Natural killer cell (primary cell): ENCODE results near the gene ITGB5. TPM values are rescaled to one million over a fixed set of nuclear protein-coding genes. Genes with fewer than 3 reads are reported as not detected.
A peak's percentile ranks its signal among the peaks of the same experiment; 100 is the strongest.

Source experiments
- ATAC-seq, 3 donors: fragments of 150-1000 bp in 2 of 3; fragments of 200-7000 bp in 1 of 3; cut with Tn5 transposase; 1 replicate in 1 of 3; 2 replicates in 2 of 3; pipeline ENCODE4 v1.10.0; 2021; ENCODE audit warnings: mild to moderate bottlenecking in 2 of 3, moderate library complexity in 2 of 3
- DNase-seq, 2 donors: peaks; one replicate each; pipeline versions ENCODE4 v3.0.0 to v3.0.0-alpha.2; 2013 to 2021; ENCODE audit warnings: mixed read lengths in 1 of 2
- H3K27ac ChIP-seq: one replicate; pipeline ENCODE4 v1.5.1; 2013; ENCODE audit warnings: mild to moderate bottlenecking, low read length
- H3K27me3 ChIP-seq: one replicate; pipeline ENCODE4 v1.6.1; 2013; ENCODE audit warnings: low read length; ENCODE audit not compliant: control insufficient read depth, insufficient read depth
- H3K36me3 ChIP-seq: one replicate; pipeline ENCODE4 v1.6.1; 2013; ENCODE audit warnings: low read length; ENCODE audit not compliant: control insufficient read depth, insufficient read depth
- H3K4me1 ChIP-seq: one replicate; pipeline ENCODE4 v1.6.1; 2013; ENCODE audit warnings: low read length; ENCODE audit not compliant: control insufficient read depth, insufficient read depth
- H3K4me3 ChIP-seq: one replicate; pipeline ENCODE4 v1.5.1; 2013; ENCODE audit warnings: low read length
- H3K9me3 ChIP-seq: one replicate; pipeline ENCODE4 v1.6.1; 2013; ENCODE audit warnings: low read length; ENCODE audit not compliant: control insufficient read depth, insufficient read depth
- H3K27ac Mint-ChIP-seq, 2 donors: one replicate each; pipeline ENCODE4 v1.8.0; 2022; ENCODE audit warnings: mild to moderate bottlenecking in 2 of 2, mixed read lengths in 2 of 2, moderate library complexity in 1 of 2
- H3K27me3 Mint-ChIP-seq, 2 donors: one replicate each; pipeline ENCODE4 v1.8.0; 2022; ENCODE audit warnings: low read depth in 2 of 2, mixed read lengths in 2 of 2
- H3K36me3 Mint-ChIP-seq: one replicate; pipeline ENCODE4 v1.8.0; 2022; ENCODE audit warnings: mixed read lengths
- H3K4me1 Mint-ChIP-seq, 2 donors: one replicate each; pipeline ENCODE4 v1.8.0; 2022; ENCODE audit warnings: mixed read lengths in 2 of 2
- H3K4me3 Mint-ChIP-seq: one replicate; pipeline ENCODE4 v1.8.0; 2022; ENCODE audit warnings: mild to moderate bottlenecking, moderate library complexity, mixed read lengths
- H3K9me3 Mint-ChIP-seq, 2 donors: one replicate each; pipeline ENCODE4 v1.8.0; 2022; ENCODE audit warnings: mixed read lengths in 2 of 2
- WGBS: methylation state at CpG from one replicate; pipeline ENCODE4 v1.1.7; 2013; ENCODE audit warnings: missing lambda C conversion rate; ENCODE audit not compliant: insufficient coverage; 5-methylcytosine and 5-hydroxymethylcytosine counted together
- intact Hi-C: fragments of 100-400 bp; cut with micrococcal nuclease; formaldehyde crosslinking; loops from one replicate; pipeline ENCODE4 v1.14.2; 2022
- total RNA-seq, 4 donors: library from RNA; stranded (reverse); fragments of 120-200 nt in 1 of 4; gene quantifications; one replicate each; pipeline versions ENCODE4 v1.2.3 to v1.2.4, GENCODE V29; 2013 to 2022
- TF ChIP-seq, protein P1 (sequence below): fragments of 200-600 bp; IDR thresholded peaks from one replicate; pipeline ENCODE4 v1.8.0; 2022; ENCODE audit warnings: antibody characterized with exemption

Gene ITGB5
- total RNA-seq, 3 donors from 2014 or later (not counting 1 experiment from before 2014, with no cell fraction given), result 1.0 to 8.4 (median 5.4) TPM

DNA sequence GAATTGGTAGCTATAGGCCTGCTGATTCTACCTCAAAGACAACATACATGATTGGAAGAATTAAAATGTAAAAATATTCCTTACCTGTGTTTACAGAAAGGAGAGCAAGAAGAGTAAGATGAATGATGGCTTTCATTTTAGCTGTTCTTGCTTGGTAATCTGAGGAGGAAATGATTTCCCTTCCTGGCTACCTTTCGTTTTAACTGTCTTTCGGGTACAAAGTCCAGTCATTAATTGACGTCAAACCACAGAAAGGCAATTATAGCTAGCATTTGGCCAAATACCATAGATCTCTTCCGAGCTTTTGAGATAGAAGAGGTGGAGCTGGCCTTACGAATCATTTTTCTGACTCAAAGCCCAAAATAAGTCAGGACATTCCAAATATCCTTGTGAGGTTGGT, 47.4 kb upstream of the ITGB5 start, which contains the start of gene MUC13:
MUC13 (minus strand) TSS at position 175 of the 400 bp plus-strand sequence; CDS start at position 136, 39 bp downstream.
- H3K36me3 ChIP-seq, result no peaks in the 10 kb centered on the region
- H3K9me3 ChIP-seq, result no peaks in the 10 kb centered on the region
- H3K4me1 Mint-ChIP-seq, result no peaks in the 10 kb centered on the region
- no peak within 1 kb of the TSS for H3K27ac ChIP-seq
- 88% methylated on average over 5 of the region's 5 CpGs for WGBS
- no peak within 1 kb of the TSS for H3K4me3 ChIP-seq
- no peak for DNase-seq
- TF ChIP-seq, protein P1, sequence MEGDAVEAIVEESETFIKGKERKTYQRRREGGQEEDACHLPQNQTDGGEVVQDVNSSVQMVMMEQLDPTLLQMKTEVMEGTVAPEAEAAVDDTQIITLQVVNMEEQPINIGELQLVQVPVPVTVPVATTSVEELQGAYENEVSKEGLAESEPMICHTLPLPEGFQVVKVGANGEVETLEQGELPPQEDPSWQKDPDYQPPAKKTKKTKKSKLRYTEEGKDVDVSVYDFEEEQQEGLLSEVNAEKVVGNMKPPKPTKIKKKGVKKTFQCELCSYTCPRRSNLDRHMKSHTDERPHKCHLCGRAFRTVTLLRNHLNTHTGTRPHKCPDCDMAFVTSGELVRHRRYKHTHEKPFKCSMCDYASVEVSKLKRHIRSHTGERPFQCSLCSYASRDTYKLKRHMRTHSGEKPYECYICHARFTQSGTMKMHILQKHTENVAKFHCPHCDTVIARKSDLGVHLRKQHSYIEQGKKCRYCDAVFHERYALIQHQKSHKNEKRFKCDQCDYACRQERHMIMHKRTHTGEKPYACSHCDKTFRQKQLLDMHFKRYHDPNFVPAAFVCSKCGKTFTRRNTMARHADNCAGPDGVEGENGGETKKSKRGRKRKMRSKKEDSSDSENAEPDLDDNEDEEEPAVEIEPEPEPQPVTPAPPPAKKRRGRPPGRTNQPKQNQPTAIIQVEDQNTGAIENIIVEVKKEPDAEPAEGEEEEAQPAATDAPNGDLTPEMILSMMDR, result no peak
- no peaks in the 10 kb centered on the region for H3K36me3 Mint-ChIP-seq
- no peak within 1 kb of the TSS for H3K27ac Mint-ChIP-seq
- no peaks in the 10 kb centered on the region for H3K4me1 ChIP-seq
- intact Hi-C loops, result no loop called here
- ATAC-seq, result no peak
- no peaks in the 10 kb centered on the region for H3K27me3 ChIP-seq
- H3K9me3 Mint-ChIP-seq, result no peaks in the 10 kb centered on the region
- peaks cover 20 to 33% of the 10 kb centered on the region in 2 donors for H3K27me3 Mint-ChIP-seq
- no peak within 1 kb of the TSS for H3K4me3 Mint-ChIP-seq

DNA sequence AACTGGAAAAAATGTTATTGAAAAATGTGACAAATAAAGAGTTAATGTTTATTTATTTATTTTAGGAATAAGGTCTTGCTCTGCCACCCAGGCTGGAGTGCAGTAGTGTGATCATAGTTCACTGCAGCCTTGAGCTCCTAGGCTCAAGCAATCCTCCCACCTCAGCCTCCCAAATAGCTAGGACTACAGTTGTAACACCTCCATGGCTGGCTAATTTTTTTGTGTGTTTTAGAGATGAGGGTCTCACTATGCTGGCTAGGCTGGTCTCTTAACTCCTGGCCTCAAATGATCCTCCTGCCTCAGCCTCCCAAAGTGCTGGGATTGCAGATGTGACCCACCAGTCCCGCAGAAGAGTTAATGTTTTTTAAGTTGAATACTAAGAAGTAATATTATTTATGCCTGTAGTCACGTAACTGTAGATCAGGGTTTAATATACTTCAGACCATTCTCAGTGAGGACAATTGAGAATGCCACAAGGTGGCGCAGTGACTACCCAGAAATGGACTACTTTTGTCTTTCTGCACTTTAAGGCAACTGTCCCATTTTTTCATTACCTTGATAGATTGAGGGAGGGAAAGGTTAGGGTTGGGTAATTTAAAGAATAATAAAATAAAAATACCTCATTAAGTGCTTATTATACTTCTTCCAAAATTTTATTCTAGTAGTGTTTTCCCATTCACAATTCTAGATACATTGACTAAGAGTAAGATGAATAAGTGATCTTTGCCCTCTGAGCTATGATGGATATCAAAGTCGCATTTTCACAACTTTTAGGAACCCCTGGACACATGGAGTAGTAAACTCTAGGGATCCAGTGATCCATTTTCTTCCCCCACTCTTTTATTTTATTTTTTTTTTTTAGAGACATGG, 41.4 kb upstream of the ITGB5 start:
- DNase-seq, result peak; percentile 38 to 80
- H3K27me3 ChIP-seq, result no peaks in the 10 kb centered on the region
- TF ChIP-seq, protein P1, result peak; percentile 72
- intact Hi-C loops, result loop anchor here (1.0 to 10.0 kb wide), 4 partner anchors 216 to 657 kb away; no protein-coding TSS in a partner anchor
- Mint-ChIP-seq H3K9me3 (no peaks in the 10 kb centered on the region), H3K27me3 (peaks cover 15 to 17% of the 10 kb centered on the region in 2 donors), H3K27ac (no peak overlapping the region), H3K36me3 (no peaks in the 10 kb centered on the region), H3K4me1 (no peaks in the 10 kb centered on the region), H3K4me3 (no peak overlapping the region)
- no peaks in the 10 kb centered on the region for H3K9me3 ChIP-seq
- H3K27ac ChIP-seq, result no peak overlapping the region
- no peak overlapping the region for H3K4me3 ChIP-seq
- peak in 2 of 3 donors; percentile 60 to 74 for ATAC-seq
- 17% methylated on average over 3 of the region's 4 CpGs for WGBS
- H3K4me1 ChIP-seq, result no peaks in the 10 kb centered on the region
- no peaks in the 10 kb centered on the region for H3K36me3 ChIP-seq

DNA sequence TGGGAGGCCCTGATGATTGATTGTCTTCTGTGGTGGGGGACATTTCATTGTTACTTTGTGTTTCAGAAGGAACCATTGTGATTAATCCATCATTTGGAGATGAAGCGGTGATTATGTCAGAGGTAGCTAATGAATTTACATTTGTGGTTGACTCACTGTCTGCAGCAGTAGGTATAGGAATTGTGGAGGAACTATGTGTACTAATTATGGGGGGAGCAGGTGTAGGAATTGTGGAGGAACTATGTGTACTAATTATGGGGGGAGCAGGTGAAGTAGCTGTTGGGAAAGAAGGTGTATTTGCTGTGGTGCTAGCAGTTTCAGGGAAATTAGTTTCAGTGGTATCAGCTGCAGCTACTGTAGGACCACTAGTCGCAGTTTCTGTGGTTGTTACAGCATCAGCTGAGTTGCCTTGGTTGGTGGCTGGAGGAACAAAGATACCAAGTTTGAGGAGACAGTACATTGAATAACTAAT, 40.4 kb upstream of the ITGB5 start:
- no peak overlapping the region for H3K27ac Mint-ChIP-seq
- ATAC-seq, result no peak

More for the DNA sequence above, 40.4 kb upstream of the ITGB5 start:
- Histone ChIP-seq H3K27me3 (no peaks in the 10 kb centered on the region), H3K9me3 (no peaks in the 10 kb centered on the region), H3K4me1 (no peaks in the 10 kb centered on the region), H3K36me3 (no peaks in the 10 kb centered on the region), H3K4me3 (no peak overlapping the region), H3K27ac (no peak overlapping the region)
- Mint-ChIP-seq H3K4me1 (no peaks in the 10 kb centered on the region), H3K27me3 (peaks cover 9 to 14% of the 10 kb centered on the region in 2 donors), H3K4me3 (no peak overlapping the region), H3K9me3 (no peaks in the 10 kb centered on the region), H3K36me3 (no peaks in the 10 kb centered on the region)
- TF ChIP-seq, protein P1, result no peak
- 72% methylated on average over 2 of the region's 2 CpGs for whole genome bisulfite sequencing
- DNase-seq, result no peak
- intact Hi-C loops, result loop anchor here (1.0 to 10.0 kb wide), 4 partner anchors 217 to 658 kb away; no protein-coding TSS in a partner anchor
